Adrenal gland (tissue), 12 donors: ENCODE results near the gene KEAP1. TPM values are rescaled to one million over a fixed set of nuclear protein-coding genes. Genes with fewer than 3 reads are reported as not detected.

Experiments used
- DNase-seq, 7 donors: peaks; one replicate each; pipeline ENCODE4 v3.0.0-alpha.2; 2019 to 2020
- H3K27ac ChIP-seq, 5 donors: fragments of 200-600 bp; sonication (generic) in 4 of 5; 1 replicate in 3 of 5; 2 replicates in 2 of 5; pipeline versions ENCODE4 v1.5.1 to v1.8.0; 2016 to 2020; ENCODE audit warnings: mild to moderate bottlenecking in 1 of 5
- H3K27me3 ChIP-seq: fragments of 200-600 bp; 2 replicates; pipeline ENCODE4 v1.8.0; 2021
- H3K36me3 ChIP-seq, 2 donors: fragments of 200-600 bp; replicated peaks in 1 of 2; 1 replicate in 1 of 2; 2 replicates in 1 of 2; pipeline versions ENCODE4 v1.5.1 to v1.8.0; 2018 to 2022
- H3K4me1 ChIP-seq, 2 donors: fragments of 200-600 bp; replicated peaks in 1 of 2; 1 replicate in 1 of 2; 2 replicates in 1 of 2; pipeline versions ENCODE4 v1.5.1 to v1.8.0; 2018 to 2021
- H3K4me3 ChIP-seq, 4 donors: fragments of 200-600 bp; sonication (generic) in 3 of 4; one replicate each; pipeline ENCODE4 v1.5.1; 2016 to 2018
- H3K9me3 ChIP-seq, 3 donors: fragments of 200-600 bp; sonication (generic) in 1 of 3; replicated peaks in 1 of 3; 1 replicate in 2 of 3; 2 replicates in 1 of 3; pipeline versions ENCODE4 v1.5.1 to v1.8.0; 2016 to 2021
- CTCF ChIP-seq, 6 experiments: fragments of 450-650 bp in 4 of 6; fragments of 200-600 bp in 2 of 6; sonication (generic) in 1 of 6; IDR thresholded peaks; 1 replicate in 5 of 6; 2 replicates in 1 of 6; pipeline versions ENCODE4 v1.5.1 to v1.8.0; 2016 to 2021; ENCODE audit warnings: antibody characterized with exemption in 6 of 6, mild to moderate bottlenecking in 2 of 6, moderate library complexity in 1 of 6
- POLR2A ChIP-seq, 2 donors: fragments of 450-650 bp; IDR thresholded peaks; one replicate each; pipeline ENCODE4 v1.6.1; 2017; ENCODE audit warnings: antibody characterized with exemption in 2 of 2, mild to moderate bottlenecking in 2 of 2, moderate library complexity in 1 of 2
- WGBS, 4 donors: extraction: QIAGEN DNeasy Blood & Tissue Kit in 2 of 4; methylation state at CpG; one replicate each; pipeline versions ENCODE4 v1.1.5 to v1.1.7; 2013 to 2017; 5-methylcytosine and 5-hydroxymethylcytosine counted together
- intact Hi-C, 2 donors: fragments of 100-400 bp; cut with DNase I; formaldehyde crosslinking; loops; one replicate each; pipeline versions ENCODE4 v1.14.1 to v1.15.0; 2022 to 2023
- polyA plus RNA-seq, 3 donors: library from polyadenylated mRNA; stranded (reverse); fragments of 200-250 nt in 2 of 3; fragments of 350-450 nt in 1 of 3; fragmentation: Illumina TruSeq in 1 of 3; extraction: RNeasy Lipid Tissue Mini Kit (QIAGEN cat#74804) in 1 of 3; gene quantifications; one replicate each; pipeline ENCODE4 v1.2.3, GENCODE V29; 2013 to 2014
- total RNA-seq, 9 donors: library from RNA; depleted of rRNA in 4 of 9; stranded (reverse); fragments of >200 nt in 4 of 9; fragments of 120-200 nt in 1 of 9; fragmentation: NEBNext Ultra II Directional in 1 of 9; extraction: Animal tissue kit (Norgen Biotek cat#: 25700) in 1 of 9; gene quantifications; one replicate each; pipeline versions ENCODE4 v1.1.0 to v1.2.4, GENCODE V29; 2013 to 2023
- donor health status: healthy with polysubstance abuse.
- donor health status: Bipolar disorder and iron deficiency.
- donor health status: DM: yes; HTN: yes; CAD: no.
- donor health status: DM: no; HTN: no; CAD: no.
- donor health status: DM: no; HTN: no; CAD: no.
- donor health status: DM: yes; HTN: yes; CAD: no.

Gene KEAP1
- total and polyA plus RNA-seq, 12 donors: 71.0 to 106 (median 77.2) TPM

GRCh38 chr19:10513223-10513622 is 10.1 kb upstream of the KEAP1 start:
- intact Hi-C loops: no loop called here
- peaks cover 44% of the 10 kb centered on the region for H3K27me3 ChIP-seq
- TF ChIP-seq POLR2A (IDR thresholded peaks at IDR 0.05): no peak
- no peak for TF ChIP-seq CTCF (IDR thresholded peaks at IDR 0.05)

GRCh38 chr19:10510301-10510802 is 7.2 kb upstream of the KEAP1 start:
- no peak overlapping the region for H3K4me3 ChIP-seq
- no peaks in the 10 kb centered on the region for H3K4me1 ChIP-seq
- H3K9me3 ChIP-seq: no peaks in the 10 kb centered on the region
- peaks cover 29% of the 10 kb centered on the region for H3K27me3 ChIP-seq
- TF ChIP-seq CTCF (IDR thresholded peaks at IDR 0.05) (peak in 5 of 6 experiments; percentile 10 to 59 (median 51)), POLR2A (IDR thresholded peaks at IDR 0.05) (no peak)
- DNase-seq: peak in 2 of 7 donors; percentile 31 to 33
- intact Hi-C loops: no loop called here
- 4 to 7% (median 6%) methylated on average over 4 to 15 of the region's 15 CpGs; no CpG with 5 or more reads in 1 of the 4 donors for WGBS, 4 donors
- no peaks in the 10 kb centered on the region for H3K36me3 ChIP-seq
- no peak overlapping the region for H3K27ac ChIP-seq

More at GRCh38 chr19:10513223-10513622, 10.1 kb upstream of the KEAP1 start:
- WGBS, 4 donors: 68 to 82% (median 74%) methylated on average over 7 of the region's 7 CpGs
- H3K27ac ChIP-seq: no peak overlapping the region
- peaks cover 13% of the 10 kb centered on the region in 2 donors for H3K4me1 ChIP-seq
- H3K36me3 ChIP-seq: no peaks in the 10 kb centered on the region
- H3K4me3 ChIP-seq: no peak overlapping the region
- no peak for DNase-seq
- no peaks in the 10 kb centered on the region for H3K9me3 ChIP-seq

GRCh38 chr19:10508707-10509106 is 5.6 kb upstream of the KEAP1 start:
- TF ChIP-seq CTCF (IDR thresholded peaks at IDR 0.05): no peak
- TF ChIP-seq POLR2A (IDR thresholded peaks at IDR 0.05): no peak
- H3K4me1 ChIP-seq: no peaks in the 10 kb centered on the region
- intact Hi-C loops: loop anchor here in 1 of 2 donors (10.0 kb wide), 1 partner anchor 66 kb away; no protein-coding TSS in a partner anchor
- no peaks in the 10 kb centered on the region for H3K9me3 ChIP-seq
- H3K4me3 ChIP-seq: no peak overlapping the region
- H3K36me3 ChIP-seq: no peaks in the 10 kb centered on the region
- WGBS, 4 donors: 73 to 84% (median 75%) methylated on average over 3 of the region's 3 CpGs
- no peak overlapping the region for H3K27ac ChIP-seq
- no peak for DNase-seq
- H3K27me3 ChIP-seq: peaks cover 13% of the 10 kb centered on the region

- TF ChIP-seq CTCF (IDR thresholded peaks at IDR 0.05) (no peak), POLR2A (IDR thresholded peaks at IDR 0.05) (no peak)
- DNase-seq: no peak
- Histone ChIP-seq H3K9me3 (no peaks in the 10 kb centered on the region), H3K4me1 (no peaks in the 10 kb centered on the region), H3K27me3 (peaks cover 6% of the 10 kb centered on the region), H3K36me3 (no peaks in the 10 kb centered on the region), H3K4me3 (no peak overlapping the region), H3K27ac (no peak overlapping the region)
- 87 to 93% (median 87%) methylated on average over 16 of the region's 16 CpGs for WGBS, 4 donors
- intact Hi-C loops: loop anchor here in 1 of 2 donors (10.0 kb wide), 1 partner anchor 67 kb away; no protein-coding TSS in a partner anchor
These were observed 4.9 kb upstream of the KEAP1 start for GRCh38 chr19:10508036-10508435.
